GM19099 (cell line): Measurements from ENCODE around the gene CORO6.

Experiments used
- POLR2A ChIP-seq: IDR thresholded peaks from 3 replicates; pipeline ENCODE4 v1.6.1; 2011; ENCODE audit warnings: low read depth; ENCODE audit not compliant: insufficient read length; ENCODE audit errors: extremely low read depth

Gene CORO6

DNA sequence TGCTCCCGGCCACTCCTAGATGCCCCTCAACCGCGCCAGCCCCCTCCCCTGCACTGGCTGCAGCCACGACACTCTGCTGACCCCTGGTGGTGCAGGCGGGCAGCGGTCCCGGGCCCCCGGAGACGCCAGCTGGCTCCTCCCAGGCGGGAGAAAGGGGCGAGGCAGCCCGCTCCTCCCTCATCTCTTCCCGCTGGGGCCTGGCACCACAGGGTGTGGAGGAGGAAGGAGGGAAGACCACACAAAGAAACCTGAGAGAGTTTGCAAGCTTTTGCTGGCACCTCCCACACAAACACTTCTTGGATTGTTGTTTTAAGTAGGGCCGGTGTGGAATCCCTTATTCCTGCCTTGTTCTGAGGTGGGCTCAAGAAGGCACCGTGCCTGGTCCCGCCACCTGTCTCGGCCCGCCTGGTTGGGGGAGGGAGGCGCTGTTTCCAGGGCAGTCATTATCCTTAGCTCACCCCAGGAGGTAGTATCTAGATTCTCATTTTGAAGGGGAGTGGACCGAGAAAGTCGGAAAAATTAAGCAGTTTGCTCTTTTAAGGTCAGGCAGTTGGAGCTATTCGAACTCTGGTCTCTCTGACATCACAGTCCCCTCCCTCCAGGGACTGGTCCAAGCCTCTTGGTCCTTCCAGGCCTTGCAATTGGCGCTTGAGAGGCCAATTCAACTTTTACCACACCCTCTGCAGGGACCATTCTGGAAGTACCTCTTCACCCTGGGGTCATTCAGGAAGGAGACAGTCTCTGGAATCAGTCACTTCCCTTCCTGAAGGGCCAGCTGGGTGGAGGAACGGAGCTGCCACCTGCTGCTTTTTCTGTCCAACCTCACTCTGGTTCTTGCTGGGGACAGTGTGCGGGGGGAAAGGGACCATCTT lies 30.7 kb downstream of the CORO6 start:
- peak; percentile 11 for TF ChIP-seq POLR2A

GRCh38 chr17:29591146-29591736 lies 31.5 kb downstream of the CORO6 start:
- no peak for TF ChIP-seq POLR2A

DNA sequence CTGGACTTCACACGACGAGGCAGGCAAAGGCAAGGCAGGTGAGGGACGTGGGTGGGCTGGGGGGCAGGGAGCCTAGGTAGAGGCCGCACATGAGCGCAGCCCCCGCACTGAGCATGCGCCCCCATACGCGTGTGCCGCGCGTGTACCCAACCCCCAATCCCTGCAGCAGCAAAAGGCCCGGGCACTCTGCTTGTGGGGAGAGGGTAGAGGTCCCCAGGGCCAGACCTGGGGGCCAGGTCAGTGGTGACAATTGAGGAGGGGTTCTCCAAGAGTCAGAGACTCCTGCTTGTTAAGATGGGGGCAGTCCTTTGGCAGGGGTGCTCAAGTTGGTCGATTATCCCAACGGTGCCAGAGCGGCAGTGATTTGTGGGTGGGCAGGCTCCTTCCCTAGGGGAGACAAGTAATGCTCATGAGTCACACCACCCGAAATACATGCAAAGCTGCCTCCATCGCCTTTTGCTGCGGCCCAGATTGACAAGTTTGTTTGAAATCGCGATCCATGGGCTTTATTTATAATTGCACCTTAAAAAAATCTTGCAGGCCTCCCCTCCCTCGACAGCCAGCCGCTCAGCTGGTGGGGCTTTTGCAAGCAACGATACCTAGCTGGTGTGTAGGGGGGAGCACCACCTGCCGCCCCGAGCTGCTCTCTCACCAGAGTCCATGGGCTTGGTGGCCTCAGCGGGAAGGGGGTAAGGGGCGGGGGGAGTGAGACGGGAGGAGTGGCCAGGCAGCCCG lies 32.1 kb downstream of the CORO6 start:
- TF ChIP-seq POLR2A = no peak

DNA sequence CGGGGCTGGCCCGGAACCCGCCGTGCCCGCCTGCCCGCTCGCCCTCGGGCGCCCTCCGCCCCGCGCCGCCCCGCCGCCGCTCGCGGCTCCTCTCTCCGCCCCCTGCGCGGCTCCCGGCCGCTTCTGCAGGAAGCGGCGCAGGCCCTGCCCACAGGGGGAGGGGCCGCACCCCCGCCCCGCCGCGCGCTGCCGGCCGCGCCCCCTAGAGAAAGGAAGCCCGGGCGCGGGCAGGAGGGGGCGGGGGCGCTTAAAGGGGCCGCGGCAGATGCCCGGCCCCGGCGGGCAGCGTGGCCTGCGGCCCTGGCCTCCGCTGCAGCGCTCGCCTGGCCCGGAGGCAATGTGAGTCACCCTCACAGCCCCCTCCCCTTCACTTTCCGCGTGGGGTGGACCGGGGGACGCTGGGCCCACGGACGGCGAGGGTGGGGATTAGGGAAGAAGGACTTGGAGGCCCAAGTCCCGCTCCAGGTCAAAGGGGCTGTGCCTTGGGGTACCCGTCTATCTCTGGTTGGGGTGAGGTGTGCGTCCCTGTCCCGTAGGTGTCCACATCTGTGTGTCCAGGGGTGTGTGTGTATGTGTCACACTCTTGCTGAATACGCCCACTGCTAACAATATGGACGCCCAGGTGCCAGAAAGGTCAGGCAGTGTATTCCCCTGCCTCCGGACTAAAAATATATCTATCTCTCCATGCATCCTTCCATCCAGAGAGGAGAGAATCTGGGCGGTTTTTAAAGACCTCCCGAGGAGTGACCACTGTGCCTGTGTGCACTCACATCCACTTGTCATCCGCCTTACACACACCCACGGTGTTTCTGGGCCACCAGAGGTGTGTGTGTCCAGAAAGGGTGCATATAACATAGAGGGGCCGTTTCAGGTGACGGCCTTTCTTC lies 32.9 kb downstream of the CORO6 start, which contains the start of gene GIT1:
Gene GIT1, minus strand, starts transcription at position 125 of the 887 bp plus-strand sequence. CDS start 270 bp downstream, outside the sequence.
- TF ChIP-seq POLR2A = peak; percentile 61

DNA sequence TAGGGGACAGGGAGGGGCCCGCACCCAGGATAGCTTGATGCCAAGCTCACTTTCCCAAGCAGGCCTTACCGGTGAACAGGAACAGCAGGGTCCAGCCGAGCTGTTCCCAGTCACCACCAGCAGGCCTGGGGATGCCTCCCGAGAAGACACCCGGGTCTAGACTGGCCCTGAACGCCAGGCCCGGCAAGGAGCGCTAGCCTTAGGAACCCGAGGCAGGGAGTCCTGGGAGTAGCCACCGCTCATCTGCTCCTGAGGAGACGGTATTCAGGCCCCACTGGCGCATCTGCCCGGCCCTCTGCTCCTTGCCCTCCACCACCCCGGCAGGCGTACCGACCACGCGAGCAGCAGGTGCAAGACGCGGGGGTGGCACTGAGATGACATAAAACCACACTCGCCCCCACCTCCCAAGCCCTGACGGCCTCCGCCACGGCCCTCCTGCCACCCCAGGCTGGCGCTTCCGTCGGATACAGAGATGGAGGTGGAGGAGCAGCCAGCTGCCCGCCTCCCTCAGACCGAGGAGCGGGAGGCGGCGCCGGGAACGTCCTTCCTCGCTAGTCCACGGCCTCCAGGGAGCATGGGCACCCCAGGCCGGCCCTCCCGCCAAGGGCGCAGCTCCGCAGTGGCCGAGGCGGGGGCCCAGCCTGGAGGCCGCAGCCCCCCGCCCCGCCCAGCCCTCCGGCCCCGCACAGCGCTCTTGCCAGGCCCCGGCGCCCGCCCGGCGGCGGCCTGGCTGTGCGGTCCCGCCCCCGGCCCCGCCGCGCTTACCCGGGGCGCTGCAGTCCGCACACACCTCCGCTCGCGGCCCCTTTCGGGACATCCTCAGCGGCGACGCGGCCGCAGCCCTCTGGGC lies 33.9 kb downstream of the CORO6 start:
- no peak for TF ChIP-seq POLR2A

- no peak for TF ChIP-seq POLR2A
Observed at GRCh38 chr17:29588017-29588561, 34.6 kb downstream of the CORO6 start.

GRCh38 chr17:29587591-29587990 lies 35.1 kb downstream of the CORO6 start:
- TF ChIP-seq POLR2A = no peak

- no peak for TF ChIP-seq POLR2A
Observed at GRCh38 chr17:29586676-29587469, 35.8 kb downstream of the CORO6 start.

- TF ChIP-seq POLR2A = no peak
Observed at GRCh38 chr17:29585080-29585751, 37.5 kb downstream of the CORO6 start.

DNA sequence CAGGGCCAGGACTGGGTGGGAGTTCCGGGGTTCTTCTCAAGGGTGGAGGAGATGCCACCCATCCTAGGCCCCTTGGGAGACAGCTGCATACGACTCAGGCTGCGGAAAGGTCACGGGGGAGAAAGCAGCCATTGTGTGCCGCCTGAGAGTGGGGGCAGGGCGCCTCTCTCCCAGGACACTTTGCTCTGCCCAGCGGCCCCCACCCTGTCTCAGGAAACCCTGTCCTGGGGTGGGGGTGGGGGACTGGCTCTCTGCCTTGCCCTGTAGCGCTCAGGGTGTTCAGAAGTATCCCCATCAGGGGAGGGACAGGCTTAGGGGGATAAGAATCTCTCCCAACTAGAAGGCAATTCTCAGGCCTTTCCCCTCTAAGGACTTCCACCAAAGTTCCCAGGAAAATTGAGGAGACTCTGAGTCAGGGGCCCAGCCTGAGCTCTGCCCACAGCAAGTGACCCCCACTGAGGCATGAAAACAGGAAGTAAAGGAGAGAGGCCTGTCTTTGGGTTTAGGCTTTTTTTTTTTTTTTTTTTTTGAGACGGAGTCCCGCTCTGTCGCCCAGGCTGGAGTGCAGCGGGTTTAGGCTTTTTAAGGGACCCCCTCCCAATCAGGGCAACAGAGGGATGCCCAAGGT lies 38.1 kb downstream of the CORO6 start:
- no peak for TF ChIP-seq POLR2A

- TF ChIP-seq POLR2A = no peak
Observed at GRCh38 chr17:29583324-29584248, 39.1 kb downstream of the CORO6 start.
